Measurements from ENCODE around the gene GSG1L2.

DNA sequence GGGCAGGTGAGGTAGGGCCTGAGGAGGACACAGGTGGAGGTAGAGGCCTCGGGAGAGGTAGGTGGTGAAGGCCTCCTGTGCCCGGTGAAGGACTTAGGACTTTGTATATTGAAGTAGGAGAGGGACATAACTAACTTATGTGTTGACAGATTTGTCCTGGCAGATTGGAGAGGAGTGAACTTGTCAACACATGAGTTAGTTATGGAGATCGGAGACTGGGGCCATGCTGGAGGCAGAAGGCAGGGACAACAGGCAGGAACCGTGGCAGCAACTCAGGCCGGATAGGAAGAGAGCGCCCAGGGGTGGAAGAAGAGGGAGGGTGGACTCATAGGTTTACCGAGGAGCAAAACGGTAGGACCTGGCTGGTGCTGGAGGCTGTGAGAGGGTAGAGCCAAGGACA lies 22.3 kb upstream of the GSG1L2 start:
- TF ChIP-seq MAFK (IDR thresholded peaks at IDR 0.05; ENCODE audit: low read depth, low read length) (no peak), POLR2A (IDR thresholded peaks at IDR 0.05; ENCODE audit: low read depth, low read length) (no peak)
- TF ChIP-seq, protein P1, sequence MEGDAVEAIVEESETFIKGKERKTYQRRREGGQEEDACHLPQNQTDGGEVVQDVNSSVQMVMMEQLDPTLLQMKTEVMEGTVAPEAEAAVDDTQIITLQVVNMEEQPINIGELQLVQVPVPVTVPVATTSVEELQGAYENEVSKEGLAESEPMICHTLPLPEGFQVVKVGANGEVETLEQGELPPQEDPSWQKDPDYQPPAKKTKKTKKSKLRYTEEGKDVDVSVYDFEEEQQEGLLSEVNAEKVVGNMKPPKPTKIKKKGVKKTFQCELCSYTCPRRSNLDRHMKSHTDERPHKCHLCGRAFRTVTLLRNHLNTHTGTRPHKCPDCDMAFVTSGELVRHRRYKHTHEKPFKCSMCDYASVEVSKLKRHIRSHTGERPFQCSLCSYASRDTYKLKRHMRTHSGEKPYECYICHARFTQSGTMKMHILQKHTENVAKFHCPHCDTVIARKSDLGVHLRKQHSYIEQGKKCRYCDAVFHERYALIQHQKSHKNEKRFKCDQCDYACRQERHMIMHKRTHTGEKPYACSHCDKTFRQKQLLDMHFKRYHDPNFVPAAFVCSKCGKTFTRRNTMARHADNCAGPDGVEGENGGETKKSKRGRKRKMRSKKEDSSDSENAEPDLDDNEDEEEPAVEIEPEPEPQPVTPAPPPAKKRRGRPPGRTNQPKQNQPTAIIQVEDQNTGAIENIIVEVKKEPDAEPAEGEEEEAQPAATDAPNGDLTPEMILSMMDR (conservative IDR thresholded peaks at IDR 0.05; ENCODE audit: low read depth, low read length) = no peak

All from IMR-90 (cell line).